ENCODE data around the gene GIMAP8.

The GIMAP8 gene

DNA sequence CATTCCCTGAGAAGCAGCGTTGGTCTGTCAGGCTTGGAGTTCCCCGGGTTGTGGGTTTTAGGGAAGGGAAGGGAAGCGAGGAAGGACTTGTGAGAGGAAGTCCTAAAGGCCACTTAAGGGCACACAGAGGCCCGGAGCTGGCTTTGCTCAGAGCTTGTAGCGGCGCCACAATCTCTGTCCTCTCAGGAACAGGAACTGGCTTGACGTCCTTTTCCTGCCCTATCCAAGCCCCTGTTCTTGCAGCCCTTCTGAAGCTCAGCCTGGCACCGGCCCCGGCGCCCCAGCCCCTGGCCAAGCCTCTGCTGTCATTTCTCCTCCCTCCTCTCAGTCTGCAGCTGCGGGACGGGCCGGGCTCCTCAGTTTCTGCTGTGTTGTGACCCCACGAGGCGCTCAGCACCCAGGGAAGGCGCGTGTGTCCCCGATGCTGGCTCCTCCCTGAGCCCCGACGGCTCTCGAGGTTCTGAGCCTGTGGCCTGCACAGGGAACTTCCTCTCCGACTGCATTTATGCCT, at the start of gene GIMAP8:
Gene GIMAP8, plus strand, starts transcription at position 140 of the 511 bp plus-strand sequence. CDS start 16,069 bp downstream, outside the sequence.
- DNase-seq: peak; percentile 49

DNA sequence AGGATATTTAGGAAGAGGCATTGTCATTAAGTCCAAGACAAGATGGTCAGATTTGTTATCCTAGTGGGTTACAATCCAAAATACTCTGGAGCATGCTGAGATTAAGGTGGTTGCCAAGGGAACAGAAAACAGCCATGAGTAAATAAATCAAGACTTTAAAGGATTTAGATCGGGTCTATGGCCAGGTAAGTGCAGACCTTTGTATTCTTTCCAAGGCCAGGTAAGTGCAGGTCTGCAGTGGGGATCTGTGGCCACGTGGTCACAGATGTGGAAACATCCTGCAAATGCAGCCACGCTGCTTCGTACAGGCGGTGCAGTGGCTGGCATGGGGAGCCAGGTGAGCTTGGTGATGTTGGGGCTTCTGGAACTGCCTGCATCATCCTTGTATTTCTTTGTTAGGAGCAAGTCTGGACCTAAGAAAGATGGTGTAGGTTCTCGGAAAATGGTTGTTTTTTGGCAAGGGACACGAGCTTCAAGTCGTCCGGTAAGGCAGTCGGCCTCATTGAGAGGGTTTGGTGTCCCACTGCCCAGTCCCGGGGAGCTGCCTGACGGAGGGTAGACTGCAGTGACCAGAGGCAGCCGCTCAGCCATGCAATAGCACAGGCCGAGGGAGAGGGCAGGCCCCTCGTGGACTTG, 49.5 kb upstream of the GIMAP8 start:
- no peak for DNase-seq

DNA sequence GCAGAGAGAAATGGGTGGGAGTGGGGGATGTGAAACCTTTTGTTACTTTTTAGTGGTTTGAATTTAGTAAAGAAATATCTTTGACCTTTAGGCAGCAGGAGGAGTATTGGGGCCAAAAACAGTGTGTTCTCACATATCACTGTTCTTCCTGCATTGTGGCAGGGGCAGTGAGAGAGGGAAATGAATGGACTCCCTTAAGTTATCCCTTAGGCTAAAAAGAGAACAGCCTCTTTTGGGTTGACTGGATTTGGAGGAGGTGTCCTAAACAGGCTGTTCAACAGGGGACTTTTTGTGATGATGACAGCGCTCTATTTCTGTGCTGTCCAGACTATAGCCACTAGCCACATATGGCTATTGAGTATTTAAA, 49.0 kb upstream of the GIMAP8 start:
- DNase-seq: no peak

DNA sequence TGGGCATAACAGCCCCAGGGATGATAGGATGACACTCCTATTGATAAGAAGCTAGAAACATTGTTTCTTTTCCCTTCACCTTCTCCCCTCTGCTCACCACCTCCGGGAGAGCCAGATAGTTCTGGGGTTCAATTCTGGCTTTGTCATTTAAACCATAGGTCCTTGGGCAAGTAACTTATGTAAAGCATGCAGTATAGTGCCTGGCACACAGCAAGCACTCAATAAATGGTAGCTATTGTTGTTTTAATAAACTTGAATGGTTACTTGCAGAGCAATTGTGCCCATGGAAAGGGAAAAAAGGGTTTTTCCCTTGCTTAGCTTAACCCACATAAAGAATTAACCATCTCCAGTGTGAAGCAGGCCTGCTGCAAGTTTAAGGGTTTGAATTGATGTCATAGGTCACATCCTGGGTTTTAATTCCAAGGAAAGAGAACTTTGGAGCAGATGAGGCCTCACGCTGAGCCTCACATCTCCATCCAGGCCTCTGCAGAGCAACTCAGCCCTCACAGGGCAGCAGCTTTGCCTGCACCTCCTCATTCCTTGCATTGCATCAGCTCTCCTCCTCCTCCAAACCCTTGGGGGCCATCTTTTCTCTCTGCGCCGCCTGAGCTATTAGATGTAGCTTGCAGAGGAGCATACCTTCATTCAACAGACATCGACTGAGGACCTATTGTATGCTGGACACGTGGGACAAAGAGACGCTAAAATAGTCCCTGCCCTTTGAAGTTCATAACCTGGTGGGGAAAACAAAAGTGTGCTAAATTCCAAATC, 48.4 kb upstream of the GIMAP8 start:
- DNase-seq: no peak

DNA sequence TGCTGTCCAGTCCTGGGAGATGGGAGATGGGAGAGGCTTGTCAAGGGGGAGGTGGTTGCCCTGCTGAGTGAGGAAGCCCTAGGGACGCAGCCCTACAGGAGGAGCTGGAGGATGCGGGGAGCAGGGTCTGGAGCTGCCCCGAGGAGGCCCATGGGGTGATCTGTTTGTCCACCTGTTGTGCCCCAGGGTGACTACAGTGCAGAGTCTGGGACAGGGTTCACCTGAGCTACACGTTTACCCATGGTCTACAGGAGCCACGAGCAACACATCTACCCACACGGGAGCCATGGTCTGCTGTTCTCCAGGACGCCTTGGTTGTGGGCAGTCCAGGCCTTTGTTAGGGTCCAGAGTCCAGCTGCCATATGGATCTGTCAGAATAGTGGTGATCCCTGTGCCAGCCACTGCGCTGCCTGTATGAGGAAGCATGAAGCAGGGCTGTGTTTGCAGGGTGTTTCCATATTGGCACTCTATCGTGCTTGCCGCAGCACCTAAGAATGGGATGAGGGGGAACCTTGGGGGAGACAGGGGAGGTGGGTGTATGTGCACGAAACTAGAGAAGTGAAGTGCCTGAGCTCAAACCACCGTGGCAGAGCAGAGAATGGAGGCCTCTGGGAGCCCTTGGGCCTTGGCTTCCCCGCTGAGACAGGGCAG, 47.6 kb upstream of the GIMAP8 start:
- DNase-seq: no peak

DNA sequence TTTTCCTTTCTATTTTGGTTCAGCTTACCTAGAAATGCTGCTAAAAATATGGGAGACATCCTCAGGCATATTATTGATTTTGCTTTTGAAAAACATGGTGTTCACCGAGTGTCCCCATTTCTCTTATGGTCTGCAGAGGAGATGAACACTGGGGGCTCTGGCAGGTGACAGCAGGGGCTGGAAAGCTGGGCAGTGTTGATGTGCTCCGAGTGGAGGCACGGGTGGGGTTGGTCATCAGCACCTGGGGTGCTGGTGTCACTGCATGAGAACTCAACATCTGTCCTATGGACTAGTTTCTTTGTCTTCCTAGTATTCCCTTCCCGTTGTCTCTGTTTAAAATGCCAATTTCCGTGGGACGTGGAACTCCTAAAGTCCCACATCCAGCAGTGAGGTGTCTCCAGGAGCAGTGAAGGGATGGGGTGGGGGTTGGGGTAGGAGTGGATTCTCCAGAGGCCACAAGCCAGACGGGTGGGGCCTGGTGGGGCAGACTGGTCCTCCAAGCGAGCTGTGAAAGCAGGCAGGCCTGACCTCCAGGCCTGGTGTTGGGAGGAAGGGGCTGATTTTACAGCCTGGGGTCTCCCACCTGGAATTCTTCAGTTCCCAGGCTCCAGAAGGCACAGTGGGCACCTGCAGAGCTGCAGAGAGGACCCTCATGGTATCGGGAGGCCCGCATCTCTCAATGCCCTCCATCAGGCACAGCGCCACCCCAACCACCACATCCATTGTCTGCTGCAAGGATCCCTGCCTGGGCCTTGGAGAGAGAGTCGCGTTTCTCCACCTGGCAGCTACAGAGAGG, 46.9 kb upstream of the GIMAP8 start:
- no peak for DNase-seq

DNA sequence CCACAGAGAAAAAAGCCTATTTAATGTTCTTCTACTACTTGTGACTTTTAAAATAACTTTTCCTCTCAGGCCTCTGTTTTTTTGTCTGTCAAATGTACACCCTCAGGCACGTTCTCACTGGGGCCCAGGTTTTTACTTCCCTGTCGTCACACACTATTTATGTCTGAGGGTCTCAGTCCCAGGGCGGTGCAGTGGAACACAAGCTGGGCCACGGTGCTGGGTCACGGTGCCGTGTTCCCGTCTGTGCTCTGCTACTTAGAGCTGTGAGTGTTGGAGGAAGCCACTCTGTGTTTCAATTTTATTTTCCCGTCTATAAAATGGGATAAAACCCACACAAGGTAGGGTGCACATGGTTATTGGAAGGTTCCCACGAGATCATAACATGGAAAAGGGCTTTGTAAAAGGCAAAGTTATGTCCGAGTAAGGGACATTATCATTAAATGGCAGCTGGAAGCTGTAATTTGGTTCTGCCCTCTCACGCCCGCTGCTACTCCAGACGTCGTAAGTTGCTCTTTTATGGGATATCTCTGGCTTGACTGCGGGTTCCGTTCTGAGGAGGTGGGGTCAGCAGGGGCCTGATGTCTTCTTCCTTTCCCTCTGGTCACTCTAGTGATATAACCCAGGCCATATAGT, 46.1 kb upstream of the GIMAP8 start:
- DNase-seq: no peak

DNA sequence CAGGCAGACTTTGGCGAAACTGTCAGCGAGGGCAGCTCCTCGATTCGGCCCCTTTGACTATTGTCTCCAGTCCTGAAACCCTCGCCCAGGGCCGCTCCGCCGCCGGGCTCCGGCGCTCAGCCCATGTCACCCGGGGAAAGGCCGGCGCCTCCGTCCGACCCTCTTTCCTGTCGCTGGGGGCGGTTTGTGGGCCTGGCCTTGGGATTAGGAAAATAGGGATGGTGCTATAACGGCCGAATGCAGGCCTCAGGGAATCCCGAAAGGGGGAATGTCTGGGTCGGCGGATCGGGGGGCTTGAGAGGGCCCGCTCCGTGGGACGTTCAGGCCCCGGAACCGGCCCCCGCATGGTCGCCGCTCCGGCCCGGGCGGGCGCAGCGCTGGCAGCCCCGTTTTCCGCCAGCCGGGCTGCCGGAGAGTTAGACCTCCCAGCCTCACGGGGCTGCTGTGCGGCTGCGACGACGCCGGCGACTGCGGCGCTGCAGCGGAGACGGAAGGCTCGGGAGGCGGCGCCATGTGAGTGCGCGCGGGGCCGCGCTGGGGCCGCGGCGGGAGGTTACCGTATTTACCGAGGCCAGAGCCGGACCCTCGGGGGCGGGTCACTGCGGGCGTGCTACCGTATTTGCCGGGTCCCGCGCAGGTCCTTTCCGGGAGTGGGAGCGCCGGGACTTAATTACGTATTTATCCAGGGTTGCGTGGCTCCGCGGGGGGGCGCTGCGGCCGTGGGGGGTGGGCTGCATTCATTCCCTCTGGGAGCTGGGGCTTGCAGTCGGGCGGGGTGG, 45.4 kb upstream of the GIMAP8 start:
- DNase-seq: peak; percentile 69

DNA sequence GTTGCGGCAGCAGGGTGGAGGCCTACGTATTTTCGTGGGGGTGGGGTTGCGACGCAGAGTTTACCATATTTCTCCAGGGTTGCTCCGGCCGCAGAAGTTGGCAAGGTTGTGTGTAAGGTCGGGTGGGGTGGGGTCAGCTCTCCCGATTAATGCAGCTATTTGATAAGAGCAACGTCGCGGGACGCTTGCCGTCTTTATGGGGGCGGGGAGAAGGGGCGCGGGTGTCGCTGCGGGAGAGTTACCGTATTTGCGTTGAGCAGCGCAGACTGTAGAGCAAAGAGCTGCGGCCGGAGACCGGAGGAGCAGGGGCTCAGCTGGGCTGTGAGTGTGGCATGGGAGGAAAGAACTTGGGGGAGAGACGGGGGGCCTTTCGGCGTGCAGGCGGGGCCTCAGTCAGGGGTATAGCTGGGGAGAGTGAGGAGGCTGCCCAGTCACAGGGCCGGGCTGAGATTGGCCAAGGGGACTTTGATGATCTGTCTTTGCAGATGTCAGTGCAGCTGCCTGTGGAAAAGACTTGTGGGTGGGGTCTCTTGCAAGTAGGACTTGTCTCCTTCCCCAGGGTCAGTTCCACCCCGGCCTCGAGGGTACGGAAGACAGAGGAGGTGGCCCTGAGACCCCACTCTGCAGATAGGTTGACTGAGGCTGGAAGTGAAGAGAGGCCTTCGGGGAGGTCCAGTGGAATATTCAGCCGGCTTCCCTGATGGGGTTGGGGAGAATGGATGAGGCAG, 44.7 kb upstream of the GIMAP8 start:
- DNase-seq: peak; percentile 34

DNA sequence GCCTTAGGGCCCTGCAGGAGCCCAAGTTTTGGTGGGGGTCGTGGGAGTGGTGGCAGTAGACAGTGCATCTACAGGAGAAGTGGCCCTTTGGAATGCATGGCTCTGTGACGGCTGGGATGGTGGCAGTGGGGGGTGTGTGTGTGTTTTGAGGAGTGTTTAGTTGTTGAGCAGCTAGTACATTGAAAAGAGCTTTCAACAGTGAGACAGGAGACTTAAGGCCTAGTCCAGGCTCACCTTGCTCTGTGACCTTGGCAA, 44.2 kb upstream of the GIMAP8 start:
- no peak for DNase-seq

DNA sequence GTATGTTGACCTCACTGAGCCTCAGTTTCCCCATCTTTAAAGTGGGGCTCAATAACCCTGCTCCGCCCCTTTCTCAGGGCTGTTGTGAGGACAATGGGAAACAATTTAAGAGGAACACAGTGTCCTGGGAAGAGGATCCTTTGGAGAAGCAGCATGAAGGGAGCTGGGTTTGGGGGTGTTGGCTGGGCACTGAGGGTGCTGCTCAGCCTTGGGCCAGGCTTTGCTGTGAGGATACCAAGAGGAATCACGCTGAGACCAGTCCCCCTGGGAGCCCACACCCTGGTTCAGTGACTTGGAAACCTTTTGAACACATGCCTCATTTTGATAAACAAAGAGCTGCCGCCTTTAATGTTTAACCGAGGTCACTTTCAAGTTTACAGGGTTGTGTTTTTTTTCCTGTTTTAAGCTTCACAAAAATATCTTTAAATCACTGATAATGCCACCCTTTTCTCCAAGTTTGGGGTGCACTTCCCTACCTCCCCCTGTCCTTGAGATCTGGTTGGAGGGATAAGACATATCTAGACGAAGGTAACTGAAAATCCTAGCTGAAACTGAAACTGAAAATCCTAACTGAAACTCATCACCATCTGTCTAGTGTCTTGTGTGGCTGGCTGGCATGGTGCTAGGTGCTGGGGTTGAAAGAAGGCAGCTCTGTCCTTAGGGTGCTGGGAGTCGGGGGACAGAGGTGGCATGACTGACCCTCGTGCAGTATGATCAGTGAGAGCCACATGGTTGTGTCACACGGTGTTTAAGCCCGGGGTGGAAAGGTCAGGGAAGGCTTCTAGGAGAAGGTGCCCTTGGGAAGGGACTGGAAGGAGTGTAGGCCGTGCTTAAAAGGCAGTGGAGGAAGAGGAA, 43.6 kb upstream of the GIMAP8 start:
- no peak for DNase-seq

DNA sequence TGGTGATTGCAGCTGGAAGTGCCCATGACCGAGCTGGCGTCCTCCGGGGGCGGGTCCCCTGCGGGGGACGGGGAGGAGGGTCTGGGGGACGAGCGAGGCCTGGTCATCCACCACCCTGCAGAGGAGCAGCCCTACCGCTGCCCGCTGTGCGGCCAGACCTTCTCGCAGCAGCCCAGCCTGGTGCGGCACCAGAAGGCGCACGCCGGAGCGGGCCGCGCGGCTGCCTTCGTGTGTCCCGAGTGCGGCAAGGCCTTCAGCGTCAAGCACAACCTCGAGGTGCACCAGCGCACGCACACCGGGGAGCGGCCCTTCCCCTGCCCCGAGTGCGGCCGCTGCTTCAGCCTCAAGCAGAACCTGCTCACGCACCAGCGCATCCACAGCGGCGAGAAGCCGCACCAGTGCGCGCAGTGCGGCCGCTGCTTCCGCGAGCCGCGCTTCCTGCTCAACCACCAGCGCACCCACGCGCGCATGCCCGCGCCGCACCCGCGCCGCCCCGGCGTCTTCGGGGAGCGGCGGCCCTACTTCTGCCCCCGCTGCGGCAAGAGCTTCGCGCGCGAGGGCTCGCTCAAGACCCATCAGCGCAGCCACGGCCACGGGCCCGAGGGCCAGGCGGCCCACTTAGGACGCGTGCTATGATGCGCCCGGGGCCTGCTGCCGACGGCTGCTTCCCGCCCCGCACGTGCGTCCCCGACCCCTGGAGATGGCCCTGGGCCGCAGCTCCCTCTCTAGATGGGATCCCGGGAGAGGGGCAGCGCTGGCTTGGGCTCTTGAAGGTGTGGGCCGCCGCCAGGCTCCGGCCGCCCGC, 42.6 kb upstream of the GIMAP8 start:
- no peak for DNase-seq

DNA sequence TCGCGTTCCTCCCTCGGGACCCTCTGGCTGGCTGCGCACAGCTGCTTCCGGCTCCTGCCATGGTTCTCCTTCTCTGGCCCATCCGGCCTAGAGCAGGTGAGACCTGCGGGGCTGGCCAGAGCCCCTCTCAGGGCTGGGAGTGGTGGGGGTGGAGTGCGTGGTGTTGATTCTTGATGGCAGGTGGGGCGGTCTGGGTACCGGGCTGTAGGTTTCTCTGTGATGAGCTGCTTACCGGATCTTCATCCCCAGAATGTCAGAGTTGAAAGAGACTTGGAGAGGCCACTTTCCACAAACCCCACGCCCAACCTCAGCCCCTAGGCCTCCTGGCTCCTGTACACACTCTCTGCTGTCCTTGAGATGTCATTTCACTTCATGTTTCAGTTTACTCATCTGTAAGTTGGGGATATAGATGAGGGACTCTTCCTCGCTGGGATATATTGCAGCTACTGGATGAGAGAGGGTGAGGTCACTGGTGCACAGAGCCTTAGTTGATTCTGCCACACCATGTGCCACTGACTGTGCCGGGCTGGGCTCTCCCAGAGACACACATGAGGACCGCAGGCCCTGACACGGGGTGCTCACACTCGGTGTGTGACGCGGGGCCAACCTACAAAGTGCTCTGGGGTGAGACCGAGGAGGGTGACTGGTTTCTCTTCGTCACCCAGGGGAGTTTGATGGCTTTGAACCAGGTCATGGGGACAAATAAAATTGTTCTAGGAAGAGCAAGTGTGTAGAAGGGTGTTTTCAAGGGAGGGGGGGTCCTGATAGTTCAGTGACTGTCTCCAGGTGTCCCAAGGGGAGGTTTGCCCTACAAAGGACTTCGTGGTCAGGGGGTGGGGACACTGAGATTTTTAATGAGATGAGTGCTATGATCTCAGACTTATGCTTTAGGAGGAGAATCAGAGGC, 41.8 kb upstream of the GIMAP8 start:
- DNase-seq: no peak

DNA sequence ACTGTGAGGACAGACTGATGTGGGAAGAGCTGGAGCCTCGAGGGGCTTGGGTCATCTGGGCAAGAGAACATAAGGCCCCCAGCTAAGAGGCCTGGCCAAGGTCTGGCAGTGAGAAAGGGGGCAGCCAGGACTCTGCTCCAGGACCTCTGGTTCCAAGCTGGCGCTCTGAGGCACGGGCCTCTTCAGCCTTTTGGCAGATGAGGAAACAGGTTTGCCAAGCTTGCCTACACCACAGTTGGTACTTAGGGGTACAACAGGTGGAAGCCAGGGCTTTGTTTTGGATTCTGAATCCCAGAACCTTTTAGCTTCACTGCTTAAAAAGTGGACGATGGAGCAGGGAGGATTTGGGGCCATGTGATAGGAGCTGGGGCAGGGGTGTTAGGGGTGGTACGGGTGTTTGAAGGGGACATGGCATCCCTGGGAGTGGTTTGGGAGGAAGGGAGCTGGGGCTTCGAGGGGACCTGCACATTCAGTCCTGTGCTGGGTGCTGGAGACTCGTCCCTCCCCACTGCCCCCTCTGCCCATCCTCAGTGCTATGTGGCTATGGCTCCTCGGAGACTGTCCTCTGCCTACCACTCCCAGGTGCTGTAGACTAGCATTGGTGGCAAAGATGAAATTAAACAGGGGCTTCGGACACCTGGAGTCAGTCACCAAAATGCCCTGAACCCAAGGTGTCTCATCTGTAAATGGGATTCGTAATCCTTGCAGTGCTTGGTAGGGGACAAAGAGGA, 41.0 kb upstream of the GIMAP8 start:
- DNase-seq: no peak

DNA sequence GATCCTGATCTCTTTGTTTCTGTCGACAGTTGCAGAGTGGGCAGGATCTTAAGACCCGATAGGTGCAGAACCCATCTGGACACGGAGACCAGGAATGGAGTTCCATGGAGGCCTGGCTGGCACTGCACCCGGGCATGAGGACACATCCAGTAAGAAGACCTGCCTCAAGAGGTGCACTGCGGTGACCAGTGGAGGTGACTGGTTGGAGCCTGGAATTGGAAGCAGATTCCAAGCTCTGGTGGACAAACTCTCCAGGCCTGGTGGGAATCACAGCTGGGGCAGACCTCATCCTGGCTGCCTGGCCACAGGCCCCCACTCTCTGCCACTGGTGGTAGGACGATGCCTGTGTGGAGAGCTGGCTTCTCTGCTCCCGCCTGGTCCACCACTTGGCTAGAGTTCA, 40.3 kb upstream of the GIMAP8 start:
- no peak for DNase-seq

DNA sequence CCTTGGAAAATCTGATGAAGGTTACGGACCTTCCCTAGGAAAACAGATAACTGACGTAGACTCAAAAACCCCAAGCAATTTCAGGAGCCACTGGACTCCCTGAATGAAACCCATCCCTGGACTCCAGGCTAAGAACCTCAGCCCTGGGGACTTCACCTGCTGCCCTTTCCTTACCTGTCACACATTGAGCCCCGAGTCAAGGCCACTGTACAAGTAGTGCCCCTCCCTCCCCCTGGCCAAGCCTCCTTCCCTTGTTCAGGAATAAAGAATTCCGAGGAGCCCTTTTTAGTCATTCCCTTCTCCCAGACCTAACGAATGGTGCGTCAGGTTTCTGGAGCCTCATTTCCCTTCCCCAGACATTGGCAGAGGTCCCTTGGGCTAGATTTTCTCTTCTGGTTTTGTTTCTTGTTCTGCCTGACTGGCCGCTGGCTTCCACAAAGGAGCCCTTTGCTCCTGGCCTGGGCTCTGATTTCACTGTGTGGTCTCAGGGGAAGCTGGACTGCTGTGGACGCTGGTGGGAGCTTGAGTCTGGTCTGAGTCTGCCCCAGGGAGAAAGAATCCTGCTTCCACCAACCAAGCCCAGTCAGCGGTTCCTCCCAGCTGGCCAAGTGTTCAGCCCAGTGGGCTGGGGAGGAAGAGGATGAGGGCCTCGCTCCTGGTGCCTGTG, 39.6 kb upstream of the GIMAP8 start:
- DNase-seq: no peak

DNA sequence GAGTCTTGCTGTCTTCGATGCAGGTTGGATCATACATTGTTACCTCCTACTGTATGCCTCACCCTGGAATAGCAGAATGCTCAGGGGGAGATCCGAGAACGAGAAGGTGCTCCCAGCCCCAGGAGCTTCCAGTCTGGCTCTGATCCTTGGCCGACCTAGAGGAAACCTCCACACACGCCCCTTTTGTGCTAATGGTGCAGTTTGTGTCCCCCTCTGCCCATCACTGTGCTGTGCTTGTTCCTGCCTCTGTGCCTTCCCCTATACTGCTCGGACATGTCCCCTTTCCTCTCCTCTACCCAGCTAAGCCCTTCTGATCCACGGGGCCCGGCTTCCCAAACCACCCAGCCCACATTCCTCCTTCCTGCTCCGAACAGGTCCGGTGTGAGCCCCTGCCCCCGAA, 38.8 kb upstream of the GIMAP8 start:
- no peak for DNase-seq

Measured in stimulated activated CD4-positive, alpha-beta T cell treated with anti-CD3 and anti-CD28 coated beads, Interleukin-12 subunit alpha, Interleukin-12 subunit beta, amount 100 ng/mL, for 4 hours (primary cell).